NCI-H1105 treated with DMSO at 0.1 percent for 48 hours (cell line): ENCODE results near the gene AMY1B.
"Not testable (repeated sequence)": the region's sequence is repeated elsewhere in the genome, so short reads cannot be mapped to it uniquely, and the experiment has no call there.

ENCODE experiments used
- DNase-seq: peaks from one replicate; lab custom pipeline; 2025; lab: John Stamatoyannopoulos, UW

AMY1B gene

DNA sequence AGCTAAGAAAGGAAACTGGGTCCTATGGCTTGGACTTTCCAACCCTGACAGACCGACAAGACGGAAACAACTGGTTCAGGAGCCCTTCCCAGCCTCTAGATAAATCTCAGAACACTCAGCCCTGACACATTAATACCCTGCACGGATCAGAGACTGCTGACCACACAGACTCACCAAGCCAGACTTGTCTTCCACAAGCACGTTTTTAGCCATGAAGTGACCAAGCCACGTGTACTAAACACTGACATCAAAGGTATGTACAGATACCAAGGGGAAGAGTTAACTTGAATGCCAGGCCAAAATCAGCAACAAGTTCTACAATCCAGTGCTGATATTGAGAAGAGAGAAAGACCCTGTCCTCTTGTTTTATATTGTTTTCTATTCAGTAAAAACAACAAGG, at the start of gene AMY1B:
Gene AMY1B (minus strand): TSS at position 101 of the 400 bp plus-strand sequence. CDS start 571 bp downstream, outside the sequence.
- not testable (repeated sequence) for DNase-seq

DNA sequence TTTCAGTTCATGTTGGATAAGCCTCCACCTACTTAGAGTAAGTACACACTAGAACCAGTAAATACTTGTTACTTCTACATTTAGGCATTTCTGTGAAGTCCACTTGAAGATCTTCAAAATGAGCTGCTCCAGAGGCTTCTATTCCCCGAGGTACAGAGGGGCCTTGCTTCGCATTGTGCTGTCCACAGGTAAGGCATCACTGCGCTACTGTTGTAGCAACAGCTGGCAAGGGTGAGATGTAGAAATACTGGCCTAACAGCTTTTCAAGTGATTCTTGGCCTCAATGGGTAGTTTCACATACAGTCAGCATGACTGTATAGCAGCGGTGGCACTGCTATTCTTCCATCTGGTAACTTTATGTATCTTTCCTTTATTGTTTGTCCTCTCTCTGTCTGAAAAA, 49.0 kb upstream of the AMY1B start:
- not testable (repeated sequence) for DNase-seq

DNA sequence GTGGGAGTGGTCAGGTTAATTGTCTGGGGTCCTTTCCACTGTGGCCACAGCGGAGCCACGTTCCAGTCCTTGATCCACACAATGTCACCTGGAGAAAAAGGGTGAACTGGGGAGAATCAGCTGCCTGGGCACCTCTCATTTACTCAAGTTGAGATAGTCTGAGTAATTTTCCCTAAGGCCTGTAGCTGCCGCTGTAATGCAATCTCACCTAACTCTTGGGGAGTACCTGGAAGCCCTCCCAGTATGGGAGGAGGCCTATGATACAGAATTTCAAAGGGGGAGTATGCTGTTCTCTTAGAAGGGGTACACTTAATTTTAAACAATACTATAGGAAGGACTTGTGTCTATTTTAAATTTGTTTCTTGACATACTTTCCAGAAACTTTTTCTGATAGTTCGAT, 48.4 kb upstream of the AMY1B start:
- not testable (repeated sequence) for DNase-seq

DNA sequence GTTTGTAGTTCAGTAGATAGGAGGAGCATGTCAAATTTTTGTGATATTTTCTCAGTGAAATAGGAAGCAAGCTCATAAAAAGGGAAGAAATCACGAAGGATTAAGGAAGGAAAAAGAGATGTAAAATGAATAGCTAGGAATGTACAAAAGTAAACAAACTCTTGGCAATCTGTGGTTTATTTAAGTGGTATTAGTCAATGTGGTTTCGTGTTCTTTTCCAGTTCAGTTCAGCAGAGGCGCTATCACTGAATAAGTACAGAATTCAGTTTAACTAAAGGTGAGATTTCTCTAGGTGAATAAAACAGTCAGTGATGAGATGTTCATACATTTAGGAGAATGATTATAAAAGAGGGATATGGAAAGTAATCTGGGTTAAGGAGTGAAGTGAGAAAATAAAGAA, 42.0 kb upstream of the AMY1B start:
- not testable (repeated sequence) for DNase-seq

DNA sequence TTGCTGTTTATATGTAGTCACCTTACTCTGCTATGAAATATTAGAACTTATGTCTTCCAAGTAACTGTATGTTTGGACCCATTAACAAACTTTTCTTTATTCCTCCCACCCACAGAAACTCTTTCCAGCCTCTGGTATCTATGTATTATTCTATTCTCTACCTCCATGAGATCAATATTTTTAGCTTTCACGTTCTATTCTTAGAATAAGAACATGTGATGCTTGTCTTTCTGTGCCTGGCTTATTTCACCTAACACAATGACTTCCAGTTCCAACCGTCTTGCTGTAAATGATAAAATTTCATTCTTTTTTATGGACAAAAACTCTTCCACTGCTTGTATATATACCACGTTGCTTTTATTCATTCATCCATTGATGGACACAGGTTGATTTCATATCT, 39.3 kb upstream of the AMY1B start:
- not testable (repeated sequence) for DNase-seq

DNA sequence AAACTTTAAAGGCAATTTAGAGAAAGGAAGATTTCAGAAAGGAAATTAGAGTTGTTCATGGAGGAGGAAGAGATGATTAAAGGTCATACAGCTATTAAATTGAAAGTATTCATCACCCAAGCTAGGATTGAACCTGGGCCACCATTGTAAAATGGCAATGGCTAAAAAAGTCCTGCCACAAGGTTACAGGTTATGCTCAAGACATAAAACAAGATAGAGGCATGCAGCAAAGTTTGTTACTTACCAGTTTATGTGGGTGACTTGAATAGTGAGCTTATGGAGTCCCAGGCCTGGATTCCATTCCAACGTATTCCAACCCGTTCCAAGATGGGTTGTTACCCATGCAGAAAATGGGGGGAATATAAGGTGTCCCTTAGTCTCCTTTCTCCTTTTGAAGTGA, 25.5 kb upstream of the AMY1B start:
- not testable (repeated sequence) for DNase-seq

DNA sequence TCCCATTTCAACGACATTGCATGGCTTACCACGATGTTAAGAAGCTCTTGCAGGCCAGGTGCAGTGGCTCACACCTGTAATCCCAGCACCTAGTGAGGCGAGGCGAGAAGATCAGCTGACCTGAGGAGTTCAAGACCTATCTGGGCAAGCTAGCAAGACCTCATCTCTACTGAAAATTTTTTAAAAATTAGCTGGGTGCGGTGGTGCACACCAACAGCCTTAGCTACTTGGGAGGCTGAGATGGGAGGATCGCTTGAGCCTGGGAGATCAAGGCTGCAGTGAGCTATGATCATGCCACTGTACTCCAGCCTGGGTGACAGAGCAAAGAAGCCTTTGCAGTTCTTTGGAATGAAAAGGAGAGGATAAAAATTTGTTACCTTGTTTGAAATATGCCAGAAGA, 21.4 kb upstream of the AMY1B start:
- DNase-seq = not testable (repeated sequence)

DNA sequence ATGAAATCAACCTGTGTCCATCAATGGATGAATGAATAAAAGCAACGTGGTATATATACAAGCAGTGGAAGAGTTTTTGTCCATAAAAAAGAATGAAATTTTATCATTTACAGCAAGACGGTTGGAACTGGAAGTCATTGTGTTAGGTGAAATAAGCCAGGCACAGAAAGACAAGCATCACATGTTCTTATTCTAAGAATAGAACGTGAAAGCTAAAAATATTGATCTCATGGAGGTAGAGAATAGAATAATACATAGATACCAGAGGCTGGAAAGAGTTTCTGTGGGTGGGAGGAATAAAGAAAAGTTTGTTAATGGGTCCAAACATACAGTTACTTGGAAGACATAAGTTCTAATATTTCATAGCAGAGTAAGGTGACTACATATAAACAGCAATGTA, 14.4 kb upstream of the AMY1B start:
- not testable (repeated sequence) for DNase-seq

DNA sequence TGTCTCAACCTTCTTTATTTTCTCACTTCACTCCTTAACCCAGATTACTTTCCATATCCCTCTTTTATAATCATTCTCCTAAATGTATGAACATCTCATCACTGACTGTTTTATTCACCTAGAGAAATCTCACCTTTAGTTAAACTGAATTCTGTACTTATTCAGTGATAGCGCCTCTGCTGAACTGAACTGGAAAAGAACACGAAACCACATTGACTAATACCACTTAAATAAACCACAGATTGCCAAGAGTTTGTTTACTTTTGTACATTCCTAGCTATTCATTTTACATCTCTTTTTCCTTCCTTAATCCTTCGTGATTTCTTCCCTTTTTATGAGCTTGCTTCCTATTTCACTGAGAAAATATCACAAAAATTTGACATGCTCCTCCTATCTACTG, 11.7 kb upstream of the AMY1B start:
- DNase-seq = not testable (repeated sequence)

DNA sequence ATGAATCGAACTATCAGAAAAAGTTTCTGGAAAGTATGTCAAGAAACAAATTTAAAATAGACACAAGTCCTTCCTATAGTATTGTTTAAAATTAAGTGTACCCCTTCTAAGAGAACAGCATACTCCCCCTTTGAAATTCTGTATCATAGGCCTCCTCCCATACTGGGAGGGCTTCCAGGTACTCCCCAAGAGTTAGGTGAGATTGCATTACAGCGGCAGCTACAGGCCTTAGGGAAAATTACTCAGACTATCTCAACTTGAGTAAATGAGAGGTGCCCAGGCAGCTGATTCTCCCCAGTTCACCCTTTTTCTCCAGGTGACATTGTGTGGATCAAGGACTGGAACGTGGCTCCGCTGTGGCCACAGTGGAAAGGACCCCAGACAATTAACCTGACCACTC, 5.2 kb upstream of the AMY1B start:
- not testable (repeated sequence) for DNase-seq

DNA sequence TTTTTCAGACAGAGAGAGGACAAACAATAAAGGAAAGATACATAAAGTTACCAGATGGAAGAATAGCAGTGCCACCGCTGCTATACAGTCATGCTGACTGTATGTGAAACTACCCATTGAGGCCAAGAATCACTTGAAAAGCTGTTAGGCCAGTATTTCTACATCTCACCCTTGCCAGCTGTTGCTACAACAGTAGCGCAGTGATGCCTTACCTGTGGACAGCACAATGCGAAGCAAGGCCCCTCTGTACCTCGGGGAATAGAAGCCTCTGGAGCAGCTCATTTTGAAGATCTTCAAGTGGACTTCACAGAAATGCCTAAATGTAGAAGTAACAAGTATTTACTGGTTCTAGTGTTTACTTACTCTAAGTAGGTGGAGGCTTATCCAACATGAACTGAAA, 4.7 kb upstream of the AMY1B start:
- DNase-seq = not testable (repeated sequence)

DNA sequence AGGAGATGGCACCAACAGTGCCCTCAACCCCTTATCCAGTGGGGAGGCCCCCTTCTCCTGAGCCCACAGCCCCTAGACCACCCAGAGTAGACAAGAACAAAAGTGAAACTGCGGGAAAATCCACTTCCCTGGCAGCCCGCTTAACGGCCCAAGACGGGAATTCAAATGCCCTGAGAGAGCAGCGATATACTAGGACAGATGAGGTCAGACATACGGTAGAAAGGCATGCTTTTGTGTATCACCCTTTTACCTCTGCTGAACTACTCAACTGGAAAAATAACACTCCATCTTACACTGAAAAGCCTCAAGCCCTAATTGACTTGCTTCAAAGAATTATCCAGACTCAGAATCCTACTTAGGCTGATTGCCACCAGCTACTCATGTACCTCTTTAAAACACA, 1.4 kb upstream of the AMY1B start:
- not testable (repeated sequence) for DNase-seq

DNA sequence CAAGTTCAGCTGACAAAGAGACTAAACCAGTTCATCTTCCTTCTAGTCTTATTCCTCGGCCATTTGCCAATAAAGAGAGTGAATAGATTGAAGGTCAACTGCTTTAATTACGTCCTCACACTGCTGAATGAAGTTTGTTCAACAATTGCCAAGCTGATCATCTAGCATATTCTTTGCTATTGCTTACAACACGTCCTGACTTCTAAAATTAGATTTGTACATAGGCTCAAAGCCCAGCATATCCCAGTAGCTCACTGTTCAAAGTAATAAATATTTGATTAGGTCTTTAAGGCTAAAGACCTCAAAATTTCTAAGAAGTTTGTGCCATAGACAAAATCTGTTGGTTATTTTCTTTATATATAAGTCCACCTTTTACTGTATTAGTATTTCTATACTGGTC, 19.7 kb downstream of the AMY1B start:
- not testable (repeated sequence) for DNase-seq

DNA sequence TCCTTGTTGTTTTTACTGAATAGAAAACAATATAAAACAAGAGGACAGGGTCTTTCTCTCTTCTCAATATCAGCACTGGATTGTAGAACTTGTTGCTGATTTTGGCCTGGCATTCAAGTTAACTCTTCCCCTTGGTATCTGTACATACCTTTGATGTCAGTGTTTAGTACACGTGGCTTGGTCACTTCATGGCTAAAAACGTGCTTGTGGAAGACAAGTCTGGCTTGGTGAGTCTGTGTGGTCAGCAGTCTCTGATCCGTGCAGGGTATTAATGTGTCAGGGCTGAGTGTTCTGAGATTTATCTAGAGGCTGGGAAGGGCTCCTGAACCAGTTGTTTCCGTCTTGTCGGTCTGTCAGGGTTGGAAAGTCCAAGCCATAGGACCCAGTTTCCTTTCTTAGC, 40.5 kb downstream of the AMY1B start, which contains the start of gene AMY1A:
Gene AMY1A (plus strand): TSS at position 301 of the 400 bp plus-strand sequence. CDS start 571 bp downstream, outside the sequence.
- DNase-seq = not testable (repeated sequence)

DNA sequence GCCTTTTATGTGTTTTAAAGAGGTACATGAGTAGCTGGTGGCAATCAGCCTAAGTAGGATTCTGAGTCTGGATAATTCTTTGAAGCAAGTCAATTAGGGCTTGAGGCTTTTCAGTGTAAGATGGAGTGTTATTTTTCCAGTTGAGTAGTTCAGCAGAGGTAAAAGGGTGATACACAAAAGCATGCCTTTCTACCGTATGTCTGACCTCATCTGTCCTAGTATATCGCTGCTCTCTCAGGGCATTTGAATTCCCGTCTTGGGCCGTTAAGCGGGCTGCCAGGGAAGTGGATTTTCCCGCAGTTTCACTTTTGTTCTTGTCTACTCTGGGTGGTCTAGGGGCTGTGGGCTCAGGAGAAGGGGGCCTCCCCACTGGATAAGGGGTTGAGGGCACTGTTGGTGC, 41.9 kb downstream of the AMY1B start:
- DNase-seq = not testable (repeated sequence)

DNA sequence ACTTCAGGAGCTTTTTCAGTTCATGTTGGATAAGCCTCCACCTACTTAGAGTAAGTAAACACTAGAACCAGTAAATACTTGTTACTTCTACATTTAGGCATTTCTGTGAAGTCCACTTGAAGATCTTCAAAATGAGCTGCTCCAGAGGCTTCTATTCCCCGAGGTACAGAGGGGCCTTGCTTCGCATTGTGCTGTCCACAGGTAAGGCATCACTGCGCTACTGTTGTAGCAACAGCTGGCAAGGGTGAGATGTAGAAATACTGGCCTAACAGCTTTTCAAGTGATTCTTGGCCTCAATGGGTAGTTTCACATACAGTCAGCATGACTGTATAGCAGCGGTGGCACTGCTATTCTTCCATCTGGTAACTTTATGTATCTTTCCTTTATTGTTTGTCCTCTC, 45.1 kb downstream of the AMY1B start:
- not testable (repeated sequence) for DNase-seq

DNA sequence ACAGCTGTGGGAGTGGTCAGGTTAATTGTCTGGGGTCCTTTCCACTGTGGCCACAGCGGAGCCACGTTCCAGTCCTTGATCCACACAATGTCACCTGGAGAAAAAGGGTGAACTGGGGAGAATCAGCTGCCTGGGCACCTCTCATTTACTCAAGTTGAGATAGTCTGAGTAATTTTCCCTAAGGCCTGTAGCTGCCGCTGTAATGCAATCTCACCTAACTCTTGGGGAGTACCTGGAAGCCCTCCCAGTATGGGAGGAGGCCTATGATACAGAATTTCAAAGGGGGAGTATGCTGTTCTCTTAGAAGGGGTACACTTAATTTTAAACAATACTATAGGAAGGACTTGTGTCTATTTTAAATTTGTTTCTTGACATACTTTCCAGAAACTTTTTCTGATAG, 45.7 kb downstream of the AMY1B start:
- not testable (repeated sequence) for DNase-seq

DNA sequence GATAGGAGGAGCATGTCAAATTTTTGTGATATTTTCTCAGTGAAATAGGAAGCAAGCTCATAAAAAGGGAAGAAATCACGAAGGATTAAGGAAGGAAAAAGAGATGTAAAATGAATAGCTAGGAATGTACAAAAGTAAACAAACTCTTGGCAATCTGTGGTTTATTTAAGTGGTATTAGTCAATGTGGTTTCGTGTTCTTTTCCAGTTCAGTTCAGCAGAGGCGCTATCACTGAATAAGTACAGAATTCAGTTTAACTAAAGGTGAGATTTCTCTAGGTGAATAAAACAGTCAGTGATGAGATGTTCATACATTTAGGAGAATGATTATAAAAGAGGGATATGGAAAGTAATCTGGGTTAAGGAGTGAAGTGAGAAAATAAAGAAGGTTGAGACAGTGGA, 52.1 kb downstream of the AMY1B start:
- DNase-seq = not testable (repeated sequence)

DNA sequence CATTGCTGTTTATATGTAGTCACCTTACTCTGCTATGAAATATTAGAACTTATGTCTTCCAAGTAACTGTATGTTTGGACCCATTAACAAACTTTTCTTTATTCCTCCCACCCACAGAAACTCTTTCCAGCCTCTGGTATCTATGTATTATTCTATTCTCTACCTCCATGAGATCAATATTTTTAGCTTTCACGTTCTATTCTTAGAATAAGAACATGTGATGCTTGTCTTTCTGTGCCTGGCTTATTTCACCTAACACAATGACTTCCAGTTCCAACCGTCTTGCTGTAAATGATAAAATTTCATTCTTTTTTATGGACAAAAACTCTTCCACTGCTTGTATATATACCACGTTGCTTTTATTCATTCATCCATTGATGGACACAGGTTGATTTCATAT, 54.8 kb downstream of the AMY1B start:
- DNase-seq = not testable (repeated sequence)
